NAMALWA (cell line): Measurements from ENCODE around the gene RSAD2.

ENCODE experiments used
- DNase-seq: peaks from one replicate; pipeline ENCODE4 v3.0.0-alpha.2; 2015; ENCODE audit warnings: low spot score

Gene RSAD2

DNA sequence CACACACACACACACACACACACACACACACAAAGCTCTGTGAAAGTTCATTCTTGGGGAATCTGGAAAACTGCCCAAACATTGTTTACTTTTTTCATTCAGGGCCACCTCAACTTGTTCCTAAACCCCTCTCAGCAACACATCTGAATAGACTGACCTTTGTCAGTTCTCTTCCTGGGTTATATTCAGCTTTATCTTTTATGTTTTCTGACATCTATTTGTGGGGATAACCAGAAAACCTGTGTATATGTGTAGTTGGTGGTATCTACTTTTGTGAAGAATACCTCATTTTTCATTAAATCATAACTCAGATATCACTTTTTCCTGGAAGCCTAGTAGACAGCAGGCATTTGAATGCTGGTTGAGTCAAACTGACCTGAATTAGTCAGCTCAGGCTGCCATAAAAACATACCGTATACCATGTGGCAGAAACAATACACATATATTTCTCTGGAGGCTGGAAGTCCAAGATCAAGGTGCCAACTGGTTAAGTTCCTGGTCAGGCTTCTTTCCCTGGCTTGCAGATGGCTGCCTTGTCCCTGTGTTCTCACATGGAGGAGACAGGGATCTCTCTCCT is 28.7 kb downstream of the RSAD2 start:
- no peak for DNase-seq

DNA sequence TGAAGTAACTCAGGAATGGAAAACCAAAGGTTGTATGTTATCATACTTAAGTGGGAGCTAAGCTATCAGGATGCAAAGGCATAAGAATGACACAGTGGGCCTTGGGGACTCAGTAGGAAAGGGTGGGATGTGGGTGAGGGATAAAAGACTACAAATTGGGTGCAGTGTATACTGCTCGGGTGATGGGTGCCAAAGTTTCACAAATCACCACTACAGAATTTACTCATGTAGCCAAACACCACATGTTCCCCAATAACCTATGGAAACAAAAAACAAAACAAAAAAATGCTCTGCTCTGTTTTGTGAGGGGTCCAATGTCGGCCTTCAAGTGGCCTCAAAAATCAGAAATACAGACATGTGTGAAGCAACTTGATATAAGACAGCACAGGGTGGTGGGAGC is 30.7 kb downstream of the RSAD2 start:
- no peak for DNase-seq

DNA sequence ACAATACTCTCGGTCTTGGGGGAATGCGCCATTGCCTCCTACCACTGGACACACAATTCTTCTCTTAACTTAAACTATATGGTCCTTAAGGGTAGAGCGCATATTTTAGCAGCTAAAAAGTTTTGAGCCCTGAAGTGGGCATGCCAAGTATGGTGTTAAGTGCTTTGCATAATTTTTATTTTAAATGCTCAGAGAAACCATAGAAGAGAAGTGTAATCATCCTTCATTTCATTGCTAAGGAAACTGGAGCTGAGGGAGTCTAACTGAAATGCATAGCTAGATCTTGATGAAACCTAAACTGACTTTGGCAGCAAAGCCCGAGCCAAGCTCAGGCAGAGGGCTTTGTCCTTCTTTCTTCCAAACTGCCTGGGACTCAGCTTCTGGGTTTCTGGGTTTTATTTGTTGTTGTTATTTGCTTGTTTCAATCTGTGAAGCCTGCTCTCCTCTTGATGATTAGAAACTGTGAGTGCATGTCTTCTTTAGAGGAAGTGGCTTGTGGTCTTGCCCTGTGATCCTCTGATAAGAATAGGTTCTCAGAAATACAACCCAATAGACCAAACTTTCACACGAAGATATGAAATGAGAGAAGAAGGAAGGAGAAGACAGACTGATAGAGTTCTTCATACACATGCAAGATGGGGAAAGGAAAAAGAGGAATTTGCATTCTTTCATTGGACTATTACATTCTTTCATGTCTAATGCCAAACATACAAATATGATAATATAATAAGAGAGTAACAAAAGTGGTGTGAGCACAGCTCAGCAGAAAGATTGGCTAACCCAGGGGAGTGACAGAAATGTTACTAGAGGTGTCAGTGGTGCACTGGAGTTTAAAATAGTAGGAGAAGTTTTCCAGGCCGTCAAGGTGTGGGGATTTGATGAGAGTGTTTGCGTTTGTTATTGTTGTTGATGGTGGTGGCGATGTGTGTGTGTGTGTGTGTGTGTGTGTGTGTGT is 32.1 kb downstream of the RSAD2 start:
- DNase-seq: peak; percentile 38

DNA sequence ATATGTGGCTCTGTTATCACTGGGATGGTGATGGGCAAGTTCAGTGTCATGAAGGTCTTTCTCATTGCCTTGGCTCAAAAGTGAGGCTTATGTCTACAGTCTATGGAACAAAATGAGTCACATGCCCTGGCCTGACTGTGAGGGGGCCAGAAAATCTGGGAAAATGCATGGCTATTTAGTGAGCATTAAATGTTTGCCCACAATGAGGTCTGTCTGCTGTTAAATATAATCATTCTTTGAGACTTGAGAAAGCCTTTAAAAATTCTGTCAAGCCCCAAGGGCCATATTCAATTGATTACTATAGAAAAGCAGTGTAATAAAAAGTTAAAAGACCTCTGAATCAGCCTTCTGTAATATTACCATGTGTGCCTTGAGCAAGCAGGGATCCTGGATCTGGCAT is 34.1 kb downstream of the RSAD2 start:
- DNase-seq: no peak

DNA sequence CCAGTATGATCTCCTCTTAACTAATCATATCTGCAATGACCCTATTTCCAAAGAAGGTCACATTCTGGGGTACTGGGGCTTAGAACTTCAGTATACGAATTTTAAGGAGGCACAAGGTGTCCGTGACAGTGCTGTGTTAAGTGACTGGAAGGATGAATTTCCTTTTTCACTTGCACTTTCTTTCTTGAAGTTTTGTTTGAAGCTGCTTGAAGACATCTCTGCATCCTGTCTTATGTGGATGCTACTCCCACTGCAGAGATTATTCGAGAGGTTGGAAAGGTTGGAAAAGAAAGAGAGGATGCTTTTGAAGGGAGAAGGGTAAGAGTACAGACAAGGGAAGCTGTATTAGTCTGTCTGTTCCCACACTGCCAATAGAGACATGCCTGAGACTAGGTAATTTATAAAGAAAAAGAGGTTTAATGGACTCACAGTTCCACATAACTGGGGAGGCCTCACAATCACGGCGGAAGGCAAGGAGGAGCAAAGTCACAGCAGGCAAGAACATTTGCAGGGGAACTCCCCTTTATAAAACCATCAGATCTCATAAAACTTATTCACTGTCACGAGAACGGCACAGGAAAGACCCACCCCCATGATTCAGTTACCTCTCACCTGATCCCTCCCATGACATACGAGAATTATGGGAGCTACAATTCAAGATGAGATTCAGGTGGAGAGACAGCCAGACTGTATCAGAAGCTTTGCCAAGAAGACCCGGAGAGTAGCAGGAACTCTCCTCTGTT is 36.0 kb downstream of the RSAD2 start:
- no peak for DNase-seq

- DNase-seq: no peak
These were observed 37.3 kb downstream of the RSAD2 start for GRCh38 chr2:6914828-6915227.

DNA sequence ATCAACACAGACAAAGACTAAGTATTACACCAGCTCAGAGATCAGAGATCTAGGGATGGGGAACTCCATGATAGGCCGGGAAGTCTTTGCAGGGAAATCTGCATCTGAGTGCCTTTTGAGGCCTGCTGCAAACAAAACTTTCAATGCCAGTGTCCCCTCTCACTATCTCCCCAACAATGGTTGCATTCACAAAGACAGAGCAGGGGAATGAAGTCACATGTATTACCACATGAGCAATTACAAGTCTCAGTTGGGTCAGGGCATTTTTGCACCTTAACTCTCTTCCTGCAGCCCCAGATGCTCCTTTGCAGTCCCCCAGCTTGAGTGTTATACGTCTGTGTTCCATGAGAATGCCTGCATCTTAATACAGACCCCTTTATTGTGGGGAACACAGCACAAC is 37.8 kb downstream of the RSAD2 start:
- no peak for DNase-seq

DNA sequence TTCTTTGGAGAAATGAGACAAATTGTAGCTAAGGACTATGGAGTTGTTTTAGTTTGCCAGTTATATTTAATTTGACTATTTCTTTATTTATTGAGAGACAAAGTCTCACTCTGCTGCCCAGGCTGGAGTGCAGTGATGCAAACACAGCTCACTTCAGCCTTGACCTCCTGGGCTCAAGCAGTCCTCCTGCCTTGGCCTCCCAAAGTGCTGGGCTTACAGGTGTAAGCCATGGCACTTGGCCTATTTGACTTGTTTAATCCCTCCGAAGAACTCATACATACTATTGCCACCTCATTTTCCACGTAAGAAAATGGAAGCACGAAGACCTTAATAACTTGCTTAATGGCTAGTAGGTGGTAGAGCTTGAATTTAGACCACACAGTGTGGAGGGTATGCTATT is 38.6 kb downstream of the RSAD2 start:
- no peak for DNase-seq

DNA sequence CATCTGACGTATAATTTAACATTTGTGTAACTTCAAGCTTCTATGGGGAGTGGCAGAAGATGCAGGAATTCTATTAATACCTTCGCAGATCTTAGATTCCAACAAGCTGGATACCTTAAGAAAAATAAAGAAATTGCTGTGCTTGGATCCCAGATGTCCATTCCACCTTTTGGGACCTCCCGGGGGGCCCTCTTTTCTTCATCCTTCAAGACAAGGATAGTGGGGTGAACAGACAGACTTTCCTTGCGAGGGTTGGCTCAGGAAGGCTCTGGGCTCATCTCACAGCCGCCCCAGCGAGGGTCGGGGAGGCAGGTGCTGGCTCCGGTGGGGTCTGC is 39.1 kb downstream of the RSAD2 start:
- DNase-seq: no peak

GRCh38 chr2:6917071-6917760 is 39.6 kb downstream of the RSAD2 start, which contains the start of gene RNF144A:
Gene RNF144A (plus strand): TSS chr2:6917412. CDS start chr2:6996927, 79,515 bp downstream.
- DNase-seq: peak; percentile 60

GRCh38 chr2:6917761-6918421 is 40.3 kb downstream of the RSAD2 start:
- DNase-seq: no peak

DNA sequence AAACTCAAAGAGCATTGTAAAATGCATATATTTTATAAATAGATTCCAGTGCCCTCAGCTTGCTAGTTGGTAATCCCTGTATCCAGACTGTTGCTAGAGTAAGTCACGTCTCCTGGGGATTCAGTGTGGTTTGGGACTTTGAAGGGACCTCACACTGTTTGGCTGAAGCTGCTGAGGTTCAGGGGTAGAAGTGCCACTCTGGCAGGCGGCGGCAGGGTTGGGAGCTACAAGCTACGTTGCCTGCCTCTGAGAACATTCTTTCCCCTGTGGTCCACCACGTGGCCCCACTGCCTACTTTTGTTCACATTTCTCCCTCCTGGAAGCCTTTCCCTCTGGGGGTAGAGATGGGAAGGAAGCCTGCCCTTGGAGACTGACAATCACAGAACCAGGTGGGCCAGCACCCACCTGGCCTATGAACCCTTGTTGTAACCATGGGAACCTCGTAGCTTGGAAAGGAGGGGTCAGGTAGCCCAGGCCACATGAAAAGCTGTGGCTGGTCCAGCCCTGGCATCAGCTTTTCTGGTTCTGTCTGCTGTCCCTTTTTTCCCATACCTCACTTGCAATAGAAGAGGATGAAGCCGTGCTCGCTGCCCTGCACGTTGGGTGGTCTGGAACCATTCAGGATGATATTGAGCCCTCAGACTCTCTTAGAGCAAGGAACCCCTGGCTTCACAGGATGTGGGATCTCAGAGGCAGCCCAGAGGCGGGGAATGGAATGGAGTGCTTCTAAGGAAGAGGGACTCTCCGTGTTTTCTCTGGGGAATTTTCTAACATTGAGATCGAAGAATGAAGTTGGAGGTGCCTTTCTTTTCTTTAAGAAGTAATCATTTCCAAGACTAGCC is 42.5 kb downstream of the RSAD2 start:
- no peak for DNase-seq

- DNase-seq: no peak
These were observed 43.1 kb downstream of the RSAD2 start for GRCh38 chr2:6920743-6921064.

DNA sequence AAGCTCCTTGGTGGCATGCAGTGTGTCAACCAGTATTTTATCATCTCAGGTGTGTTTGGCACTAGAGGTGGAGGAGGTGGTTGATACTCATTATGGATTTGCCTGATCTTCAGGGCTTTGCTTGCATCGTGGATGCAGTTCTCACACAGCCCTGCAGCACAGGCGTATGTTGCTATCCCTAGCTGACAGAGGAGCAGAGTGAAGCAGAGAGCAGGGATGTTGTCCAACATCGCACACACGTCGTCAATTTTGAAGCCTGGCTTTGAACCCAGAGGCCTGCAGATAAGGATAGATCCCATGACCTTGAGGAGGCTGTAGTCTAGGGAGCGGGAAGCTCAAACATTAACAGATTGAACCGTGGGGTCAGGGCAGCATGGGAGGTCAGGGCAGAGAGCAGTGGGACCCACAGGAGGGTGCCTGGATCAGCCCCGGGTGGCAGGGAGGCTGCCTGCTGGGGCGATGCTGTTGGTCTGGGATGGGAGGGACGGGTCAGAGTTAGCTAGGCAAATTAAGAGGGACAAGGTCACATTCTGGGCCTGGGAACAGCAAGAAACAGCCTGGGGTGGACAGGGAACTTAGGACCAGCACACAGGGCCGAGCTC is 43.8 kb downstream of the RSAD2 start:
- DNase-seq: no peak

DNA sequence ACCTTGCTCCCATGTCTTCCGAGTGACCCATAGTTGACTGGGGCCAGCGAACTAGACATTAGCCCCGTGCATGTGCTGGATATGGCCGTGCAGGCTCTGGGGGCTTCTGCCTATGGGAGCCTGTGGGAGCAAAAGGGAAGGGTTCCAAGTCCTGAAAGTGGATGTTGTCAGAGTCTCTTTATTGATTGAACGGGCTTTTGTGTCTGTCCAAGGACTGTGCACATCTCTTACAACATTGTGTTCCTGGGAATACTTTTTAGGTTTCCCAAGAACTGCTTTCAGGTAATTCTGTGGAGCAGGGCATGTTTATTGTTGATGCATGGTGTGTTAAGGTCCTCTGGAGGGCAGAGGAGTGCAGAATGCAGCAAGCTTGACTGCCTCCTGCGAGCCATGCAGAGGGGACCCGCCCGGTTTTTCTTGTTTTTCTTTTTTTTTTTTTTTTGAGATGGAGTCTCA is 44.7 kb downstream of the RSAD2 start:
- DNase-seq: no peak

DNA sequence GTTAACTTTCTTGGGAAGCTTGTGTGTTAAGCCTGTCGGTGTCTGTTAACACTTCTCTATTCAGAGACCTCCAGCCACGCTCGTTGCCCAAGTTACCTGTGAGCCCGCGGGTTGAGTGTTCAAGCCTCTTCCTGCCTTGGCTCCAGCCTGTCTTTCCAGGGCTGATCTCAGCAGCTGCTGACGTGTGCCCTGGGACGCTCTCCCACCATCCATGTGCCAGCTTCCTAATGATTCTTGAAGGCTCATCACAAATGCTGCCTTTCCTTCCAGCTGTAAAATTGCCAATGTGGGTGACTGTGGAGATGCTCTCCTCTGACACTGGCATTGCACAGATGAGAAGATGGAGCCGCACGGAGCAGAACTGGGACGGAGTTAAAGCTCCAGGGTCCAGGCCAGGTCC is 45.7 kb downstream of the RSAD2 start:
- no peak for DNase-seq

GRCh38 chr2:6924101-6924923 is 46.7 kb downstream of the RSAD2 start:
- DNase-seq: no peak

DNA sequence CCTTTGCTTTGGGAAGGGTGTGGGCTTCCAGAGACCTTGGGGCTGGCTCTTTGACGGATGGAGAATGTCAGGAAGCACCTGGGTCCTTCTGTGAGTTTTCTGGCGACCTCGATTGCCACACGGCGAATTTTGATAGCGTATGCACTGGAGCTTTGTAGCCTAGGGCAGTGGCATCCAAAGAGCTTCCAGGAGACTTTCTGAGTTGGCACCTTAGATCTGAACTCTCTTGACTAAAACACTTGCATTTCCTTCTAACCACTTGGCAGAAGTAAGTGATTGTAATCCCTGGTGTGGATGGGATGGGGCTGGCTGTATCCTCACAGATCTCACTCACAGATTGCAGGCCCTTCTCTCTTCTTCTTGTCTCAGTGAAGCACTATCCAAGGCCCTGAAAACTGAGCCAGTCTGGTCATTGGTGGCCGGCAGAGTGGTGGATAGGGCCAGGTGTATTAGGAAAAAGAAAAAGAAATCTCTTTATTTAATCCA is 47.4 kb downstream of the RSAD2 start:
- no peak for DNase-seq

DNA sequence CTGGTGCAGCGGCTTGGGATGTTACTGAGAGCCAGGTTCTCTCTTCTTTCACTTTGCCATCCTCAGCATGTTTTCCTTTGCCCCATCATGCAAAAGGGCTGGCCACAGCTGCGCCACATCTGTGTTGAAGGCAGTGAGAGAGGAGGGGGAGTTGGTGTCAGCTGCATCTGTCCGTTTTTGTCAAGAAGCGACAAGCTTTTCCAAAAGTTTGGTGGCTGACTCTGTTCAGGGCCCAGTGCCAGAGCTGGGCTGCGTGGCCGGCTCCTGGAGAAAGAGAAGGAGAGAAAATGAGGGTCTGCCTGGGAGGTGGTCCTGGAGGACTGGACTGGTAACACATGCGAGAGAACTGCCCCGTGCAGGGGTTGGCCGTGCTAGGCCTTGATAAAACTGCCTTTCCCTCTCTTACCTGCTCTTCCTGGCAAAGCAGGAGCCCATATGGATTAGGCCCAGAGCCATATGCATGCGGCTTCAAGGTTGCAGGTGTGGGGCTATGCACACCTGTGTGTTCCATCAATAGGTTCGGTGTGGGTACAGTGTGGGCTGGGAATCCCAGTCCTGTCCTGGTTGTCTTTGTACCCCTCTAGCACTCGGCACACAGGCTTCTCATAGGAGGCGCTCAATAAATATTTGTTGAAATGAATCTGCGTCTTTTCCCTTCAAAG is 48.6 kb downstream of the RSAD2 start:
- DNase-seq: no peak
